K562 (cell line): ENCODE data around the gene PTTG2. TPM values are rescaled to one million over a fixed set of nuclear protein-coding genes. Genes with fewer than 3 reads are reported as not detected.

ENCODE experiments used
- ATAC-seq: fragments of 200-7000 bp; cut with Tn5 transposase; 3 replicates; pipeline ENCODE4 v1.9.1; 2020; ENCODE audit warnings: moderate library complexity
- BruUV-seq: library from RNA; stranded (reverse); fragments of 400-500 nt; replicated peaks from 2 replicates; lab custom pipeline; 2021; lab: Mats Ljungman, UMichigan
- CTCF ChIA-PET: fragments of 300-600 bp; formaldehyde crosslinking; extraction: SDS; loops from one replicate; lab custom pipeline; 2021; ENCODE audit warnings: low intra/inter-chr PET ratio; lab: Yijun Ruan, JAX
- POLR2A ChIA-PET: fragments of 300-600, 350-650 bp; sonication (Branson Sonifier 250); formaldehyde crosslinking; extraction: SDS; loops from one replicate; lab custom pipeline; 2021; ENCODE audit warnings: antibody characterized with exemption, inconsistent platforms; lab: Yijun Ruan, JAX
- DNase-seq, 4 experiments: peaks; one replicate each; pipeline versions ENCODE4 v3.0.0 to v3.0.0-alpha.2; 2011 to 2018; ENCODE audit warnings: low spot score in 3 of 4, mixed read lengths in 3 of 4; ENCODE audit errors: extremely low read depth in 1 of 4
- FAIRE-seq: peaks from 2 replicates; lab custom pipeline; 2011; peaks lifted over from hg19 to GRCh38; lab: Jason Lieb, UNC
- H2AFZ ChIP-seq: 2 replicates; pipeline ENCODE4 v1.6.0; 2011; ENCODE audit warnings: low read depth, low read length, control low read depth, inconsistent platforms
- H3K27ac ChIP-seq: fragments of 200-600 bp; 3 replicates; pipeline ENCODE4 v1.8.0; 2011; ENCODE audit warnings: low read depth, mild to moderate bottlenecking, control low read depth, inconsistent platforms, low read length, moderate library complexity, mixed read lengths; ENCODE audit errors: extremely low read depth
- H3K27me3 ChIP-seq, 2 experiments: fragments of 300-600 bp in 1 of 2; 2 replicates in 1 of 2; 3 replicates in 1 of 2; pipeline versions ENCODE4 v1.6.0 to v1.8.0; 2011; ENCODE audit warnings: inconsistent platforms in 2 of 2, low read length in 2 of 2, mild to moderate bottlenecking in 1 of 2, mixed read lengths in 1 of 2, moderate library complexity in 1 of 2; ENCODE audit not compliant: control insufficient read depth in 2 of 2, insufficient read depth in 2 of 2
- H3K36me3 ChIP-seq: fragments of 300-600 bp; 3 replicates; pipeline ENCODE4 v1.8.0; 2011; ENCODE audit warnings: mild to moderate bottlenecking, low read length, inconsistent platforms; ENCODE audit not compliant: control insufficient read depth, insufficient read depth
- H3K4me1 ChIP-seq, 2 experiments: fragments of 200-600 bp in 1 of 2; replicated peaks in 1 of 2; 2 replicates in 1 of 2; 3 replicates in 1 of 2; pipeline versions ENCODE4 v1.5.1 to v1.8.0; 2011; ENCODE audit warnings: inconsistent platforms in 2 of 2, low read length in 2 of 2, mild to moderate bottlenecking in 1 of 2, mixed read lengths in 1 of 2, moderate library complexity in 1 of 2; ENCODE audit not compliant: control insufficient read depth in 2 of 2, insufficient read depth in 2 of 2
- H3K4me2 ChIP-seq: 2 replicates; pipeline ENCODE4 v1.6.1; 2011; ENCODE audit warnings: low read length, control low read depth, inconsistent platforms, mixed read lengths; ENCODE audit not compliant: insufficient read depth
- H3K4me3 ChIP-seq: fragments of 200-600 bp; sonication (generic), shearing (Covaris generic); 2 replicates; pipeline ENCODE4 v1.5.1; 2016; ENCODE audit warnings: control low read depth, inconsistent platforms
- H3K79me2 ChIP-seq: fragments of 200-600 bp; 3 replicates; pipeline ENCODE4 v1.8.0; 2011; ENCODE audit warnings: low read length, inconsistent platforms; ENCODE audit not compliant: control insufficient read depth, insufficient read depth
- H3K9ac ChIP-seq, 2 experiments: 2 replicates each; pipeline versions ENCODE4 v1.6.0 to v1.6.1; 2011; ENCODE audit warnings: low read depth in 2 of 2, low read length in 2 of 2, control low read depth in 1 of 2, inconsistent platforms in 1 of 2, mild to moderate bottlenecking in 1 of 2, mixed read lengths in 1 of 2; ENCODE audit not compliant: insufficient read depth in 1 of 2
- H3K9me1 ChIP-seq: one replicate; pipeline ENCODE4 v1.6.0; 2011; ENCODE audit warnings: inconsistent platforms, mild to moderate bottlenecking, low read length, moderate library complexity; ENCODE audit not compliant: control insufficient read depth, insufficient read depth
- H3K9me3 ChIP-seq: replicated peaks from 2 replicates; pipeline ENCODE4 v1.5.1; 2011; ENCODE audit warnings: low read depth, low read length, inconsistent platforms; ENCODE audit not compliant: control insufficient read depth, insufficient read depth
- H4K20me1 ChIP-seq: replicated peaks from 2 replicates; pipeline ENCODE4 v1.6.1; 2011; ENCODE audit warnings: low read length, inconsistent platforms, mixed read lengths; ENCODE audit not compliant: control insufficient read depth, insufficient read depth
- CBX8 ChIP-seq: fragments of 200-600 bp; sonication (generic); IDR thresholded peaks from 2 replicates; pipeline ENCODE4 v1.6.1; 2012; ENCODE audit warnings: borderline replicate concordance, mixed run types, low read depth, mild to moderate bottlenecking, moderate library complexity, mixed read lengths, low read length, control low read depth, inconsistent platforms; ENCODE audit not compliant: poor library complexity, severe bottlenecking; ENCODE audit errors: extremely low read depth
- CC2D1A ChIP-seq: fragments of 450-650 bp; IDR thresholded peaks from 2 replicates; pipeline ENCODE4 v1.6.1; 2017; ENCODE audit warnings: mild to moderate bottlenecking
- CTBP1 ChIP-seq: fragments of 450-650 bp; IDR thresholded peaks from 2 replicates; pipeline ENCODE4 v1.6.1; 2016; ENCODE audit warnings: borderline replicate concordance
- ERF ChIP-seq: fragments of 450-650 bp; formaldehyde crosslinking; IDR thresholded peaks from 2 replicates; pipeline ENCODE4 v1.4.0; 2020; ENCODE audit warnings: mild to moderate bottlenecking, mixed read lengths
- GTF2F1 ChIP-seq: IDR thresholded peaks from 2 replicates; pipeline ENCODE4 v1.6.1; 2011; ENCODE audit warnings: low read depth, low read length, improper control_type of control experiment
- KDM2B ChIP-seq: fragments of 250-450 bp; sonication (Bioruptor Pico); IDR thresholded peaks from 2 replicates; pipeline ENCODE4 v1.8.0; 2021; ENCODE audit warnings: mild to moderate bottlenecking, moderate library complexity
- MCM7 ChIP-seq, 2 experiments: fragments of 450-650 bp; IDR thresholded peaks; 2 replicates each; pipeline ENCODE4 v1.6.1; 2016 to 2018
- MEIS2 ChIP-seq: fragments of 450-650 bp; IDR thresholded peaks from 2 replicates; pipeline ENCODE4 v1.6.1; 2014; ENCODE audit warnings: mild to moderate bottlenecking; ENCODE audit not compliant: partially characterized antibody
- NCOR1 ChIP-seq: fragments of 450-650 bp; IDR thresholded peaks from 2 replicates; pipeline ENCODE4 v1.6.1; 2016; ENCODE audit warnings: mild to moderate bottlenecking, moderate library complexity
- RHOXF2B ChIP-seq: fragments of 250-450 bp; sonication (Bioruptor Pico); conservative IDR thresholded peaks from 2 replicates; pipeline ENCODE4 v1.5.1; 2021
- SIRT6 ChIP-seq: IDR thresholded peaks from one replicate; pipeline ENCODE4 v1.6.1; 2012; ENCODE audit warnings: low read depth, mild to moderate bottlenecking, control low read depth, inconsistent platforms, low read length, moderate library complexity
- SP2 ChIP-seq: IDR thresholded peaks from 2 replicates; pipeline ENCODE4 v1.6.1; 2011; ENCODE audit warnings: mild to moderate bottlenecking, low read depth, low read length, moderate library complexity; ENCODE audit not compliant: poor library complexity, severe bottlenecking; ENCODE audit errors: extremely low read depth
- TBL1XR1 ChIP-seq, 2 experiments: IDR thresholded peaks; 2 replicates each; pipeline ENCODE4 v1.6.1; 2012; ENCODE audit warnings: improper control_type of control experiment in 2 of 2, low read length in 2 of 2, mild to moderate bottlenecking in 1 of 2
- ZBTB9 ChIP-seq: fragments of 450-650 bp; formaldehyde crosslinking; IDR thresholded peaks from 2 replicates; pipeline ENCODE4 v1.4.0; 2020; ENCODE audit warnings: mild to moderate bottlenecking, moderate library complexity
- ZNF830 ChIP-seq: fragments of 250-450 bp; sonication (Bioruptor Pico); IDR thresholded peaks from 2 replicates; pipeline ENCODE4 v1.5.0; 2021; ENCODE audit warnings: mild to moderate bottlenecking
- WGBS: fragments of 100-300 bp; shearing (Covaris generic); methylation state at CpG from one replicate; pipeline ENCODE4 v1.1.6; 2016; ENCODE audit warnings: low coverage, mixed read lengths; ENCODE audit not compliant: insufficient coverage; ENCODE audit errors: missing lambda C conversion rate; 5-methylcytosine and 5-hydroxymethylcytosine counted together
- in situ Hi-C: fragments of 300-500 bp; cut with MboI; formaldehyde crosslinking; loops from 4 replicates; pipeline ENCODE4 v1.15.0; 2018; ENCODE audit warnings: inconsistent platforms, mixed read lengths
- intact Hi-C: fragments of 100-400 bp; cut with micrococcal nuclease; formaldehyde crosslinking; loops from 2 replicates; pipeline ENCODE4 v1.14.2; 2022
- polyA plus RNA-seq, 8 experiments: library from polyadenylated mRNA; depleted of rRNA in 4 of 8; stranded (reverse) in 5 of 8; unstranded in 3 of 8; fragments of >200 nt; fragmentation: Nextera tagmentation in 2 of 8; fragmentation: Illumina TruSeq in 1 of 8; extraction: Ambion mirVana in 2 of 8; extraction: Trizol in 1 of 8; gene quantifications; 2 replicates each; pipeline versions ENCODE4 v1.2.1 to v1.2.3, GENCODE V29; 2011 to 2014; ENCODE audit warnings: inconsistent platforms in 1 of 8, missing spikeins in 1 of 8
- total RNA-seq, 7 experiments: library from RNA; depleted of rRNA in 6 of 7; stranded (reverse); fragments of >200 nt in 6 of 7; fragmentation: Illumina TruSeq in 2 of 7; extraction: Trizol in 2 of 7; gene quantifications; 2 replicates each; pipeline versions ENCODE4 v1.2.1 to v1.2.3, GENCODE V29; 2011 to 2021; ENCODE audit warnings: low replicate concordance in 1 of 7

Gene PTTG2
- total and polyA plus RNA-seq, 9 of the 15 experiments (the other 6 are each of a cell fraction or from before 2014, with no cell fraction given): not detected

DNA sequence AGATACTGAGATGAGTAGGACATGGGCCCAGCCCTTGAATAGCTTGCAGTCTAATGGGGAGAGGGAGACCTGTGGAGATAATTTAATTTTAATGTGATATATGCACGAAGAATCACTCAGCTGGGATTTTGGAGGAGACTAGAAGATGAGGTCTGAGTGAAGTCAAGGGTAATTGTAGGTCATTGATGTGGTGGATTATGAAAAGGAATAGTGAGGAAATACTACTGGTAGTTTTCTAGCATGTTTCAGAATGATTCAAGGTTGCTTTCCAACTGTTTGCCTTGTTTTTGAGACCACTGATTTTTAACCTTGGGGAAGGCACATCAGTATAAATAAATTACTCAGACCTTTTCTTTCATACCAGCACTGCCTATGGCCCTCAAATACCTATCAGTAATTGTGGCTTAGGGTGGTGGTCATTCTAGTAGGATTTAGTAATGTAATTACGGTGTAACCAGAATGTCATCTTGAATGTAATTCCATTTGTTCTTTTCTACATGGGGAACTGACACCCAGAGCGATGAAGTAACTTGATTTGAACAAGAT is 25.6 kb downstream of the PTTG2 start:
- no peaks in the 10 kb centered on the region for H4K20me1 ChIP-seq
- no peak overlapping the region for H3K27ac ChIP-seq
- no peaks in the 10 kb centered on the region for H3K9me1 ChIP-seq
- no peaks in the 10 kb centered on the region for H3K9me3 ChIP-seq
- no peaks in the 10 kb centered on the region for H3K36me3 ChIP-seq
- in situ Hi-C loops: no loop called here
- ATAC-seq (no peak), FAIRE-seq (no peak), DNase-seq (no peak)
- intact Hi-C loops: no loop called here
- CTCF ChIA-PET: no interaction called here
- H3K4me1 ChIP-seq: no peaks in the 10 kb centered on the region
- no peak overlapping the region for H2AFZ ChIP-seq
- H3K27me3 ChIP-seq: peaks cover 9 to 17% of the 10 kb centered on the region in 2 experiments; a peak in 4 of 5 replicates
- no peaks in the 10 kb centered on the region for H3K79me2 ChIP-seq
- no peak overlapping the region for H3K4me3 ChIP-seq
- no peak overlapping the region for H3K9ac ChIP-seq
- POLR2A ChIA-PET: interaction anchor here (1.3 kb wide), 1 partner anchor 24 kb away, joined by 3 read pairs; no protein-coding TSS in a partner anchor
- no TSS peak for BruUV-seq
- TF ChIP-seq NCOR1 (no peak), MCM7 (IDR thresholded peaks at IDR 0.05) (no peak), CBX8 (no peak), GTF2F1 (no peak)
- no peak overlapping the region for H3K4me2 ChIP-seq
- 0% methylated on average over 3 of the region's 3 CpGs for WGBS

DNA sequence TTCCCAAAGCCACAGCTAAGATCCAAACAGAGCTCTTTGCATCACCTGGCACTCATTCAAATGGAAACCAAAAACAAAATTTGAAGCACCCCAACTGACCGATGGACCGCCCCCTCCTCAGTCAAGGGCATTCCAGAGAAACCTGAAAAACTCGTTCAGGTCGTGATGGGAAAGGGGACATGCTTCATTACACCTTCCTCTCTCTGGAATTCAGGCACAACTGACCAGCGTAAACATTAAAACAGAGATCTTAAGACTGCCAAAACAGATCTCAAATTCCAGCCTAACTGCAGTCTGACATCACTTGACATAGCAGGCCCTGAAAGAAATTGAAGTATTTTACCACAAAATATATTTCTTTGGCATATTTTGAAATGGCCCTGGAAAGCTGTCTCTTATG is 28.5 kb downstream of the PTTG2 start:
- Histone ChIP-seq H3K4me3 (no peak overlapping the region), H3K4me1 (no peaks in the 10 kb centered on the region), H3K27ac (no peak overlapping the region), H3K9me3 (no peaks in the 10 kb centered on the region), H3K79me2 (no peaks in the 10 kb centered on the region), H3K4me2 (no peak overlapping the region), H3K9ac (no peak overlapping the region), H3K9me1 (no peaks in the 10 kb centered on the region), H3K27me3 (peaks cover 4 to 6% of the 10 kb centered on the region in 2 experiments; a peak in 3 of 5 replicates), H2AFZ (no peak overlapping the region), H3K36me3 (no peaks in the 10 kb centered on the region), H4K20me1 (no peaks in the 10 kb centered on the region)
- in situ Hi-C loops: no loop called here
- intact Hi-C loops: no loop called here
- WGBS: 12% methylated on average over 5 of the region's 5 CpGs
- CTCF ChIA-PET: no interaction called here
- TF ChIP-seq ERF (CRISPR knock-in tag): no peak
- TF ChIP-seq CC2D1A: no peak
- TF ChIP-seq TBL1XR1 (IDR thresholded peaks at IDR 0.05; ENCODE audit: low read length in 2 of 2): no peak
- TF ChIP-seq SIRT6: no peak
- TF ChIP-seq MEIS2: no peak
- no peak for TF ChIP-seq CTBP1
- no peak for TF ChIP-seq RHOXF2B
- no peak for TF ChIP-seq ZBTB9 (CRISPR knock-in tag)
- TF ChIP-seq SP2: no peak
- no peak for TF ChIP-seq ZNF830 (CRISPR knock-in tag)
- TF ChIP-seq KDM2B (CRISPR knock-in tag): no peak
- BruUV-seq: no TSS peak
- DNase-seq (no peak), FAIRE-seq (no peak), ATAC-seq (no peak)
- POLR2A ChIA-PET: interaction anchor here (0.7 kb wide), 1 partner anchor 246 kb away, joined by 3 read pairs; no protein-coding TSS in a partner anchor
